ENCODE results near the gene MTMR3.

DNA sequence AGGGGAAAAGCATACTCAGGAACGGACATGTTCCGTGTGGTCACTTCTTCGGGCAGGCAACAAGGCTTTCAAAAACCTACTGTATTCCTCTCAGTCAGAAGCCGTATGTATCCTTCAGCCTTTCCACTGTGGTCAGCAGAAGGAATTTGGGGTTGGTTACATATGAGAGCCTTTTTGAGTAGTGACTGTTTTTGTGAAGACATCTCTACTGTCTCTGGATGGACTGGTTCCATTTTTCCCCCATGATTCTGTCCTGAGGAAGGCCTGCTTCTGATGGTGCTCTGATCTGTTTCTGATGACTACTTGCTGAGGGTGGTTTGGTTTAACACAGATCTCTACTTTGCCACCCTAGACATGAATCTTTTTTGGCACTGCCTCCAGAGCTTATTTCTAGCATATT, 133.6 kb downstream of the MTMR3 start:
- TF ChIP-seq, protein P1, sequence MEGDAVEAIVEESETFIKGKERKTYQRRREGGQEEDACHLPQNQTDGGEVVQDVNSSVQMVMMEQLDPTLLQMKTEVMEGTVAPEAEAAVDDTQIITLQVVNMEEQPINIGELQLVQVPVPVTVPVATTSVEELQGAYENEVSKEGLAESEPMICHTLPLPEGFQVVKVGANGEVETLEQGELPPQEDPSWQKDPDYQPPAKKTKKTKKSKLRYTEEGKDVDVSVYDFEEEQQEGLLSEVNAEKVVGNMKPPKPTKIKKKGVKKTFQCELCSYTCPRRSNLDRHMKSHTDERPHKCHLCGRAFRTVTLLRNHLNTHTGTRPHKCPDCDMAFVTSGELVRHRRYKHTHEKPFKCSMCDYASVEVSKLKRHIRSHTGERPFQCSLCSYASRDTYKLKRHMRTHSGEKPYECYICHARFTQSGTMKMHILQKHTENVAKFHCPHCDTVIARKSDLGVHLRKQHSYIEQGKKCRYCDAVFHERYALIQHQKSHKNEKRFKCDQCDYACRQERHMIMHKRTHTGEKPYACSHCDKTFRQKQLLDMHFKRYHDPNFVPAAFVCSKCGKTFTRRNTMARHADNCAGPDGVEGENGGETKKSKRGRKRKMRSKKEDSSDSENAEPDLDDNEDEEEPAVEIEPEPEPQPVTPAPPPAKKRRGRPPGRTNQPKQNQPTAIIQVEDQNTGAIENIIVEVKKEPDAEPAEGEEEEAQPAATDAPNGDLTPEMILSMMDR (IDR thresholded peaks at IDR 0.05; ENCODE audit: insufficient read depth, low read depth, low read length) = no peak
- TF ChIP-seq EZH2 (IDR thresholded peaks at IDR 0.05; ENCODE audit: insufficient read depth, low read length) = no peak
